ENCODE results near the gene TMX3.

DNA sequence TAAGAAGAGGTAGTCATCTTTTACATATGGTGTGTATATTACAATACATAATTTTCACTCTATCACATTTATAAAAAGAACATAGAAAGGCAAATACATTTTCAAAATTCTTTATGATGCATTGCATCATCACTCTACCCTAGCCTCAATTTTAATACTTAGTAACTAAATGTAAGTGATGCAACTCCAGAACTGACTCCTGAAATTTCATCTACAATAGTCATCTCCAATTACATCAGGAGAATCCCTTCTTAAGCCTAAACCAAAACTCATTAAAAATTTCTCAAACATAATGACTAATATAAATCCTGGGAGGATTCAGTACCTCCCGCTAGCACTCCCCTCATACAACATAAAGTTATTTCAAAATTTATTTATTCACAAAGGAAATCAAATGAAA, 15.9 kb downstream of the TMX3 start:
- no peak for TF ChIP-seq POLR2A (IDR thresholded peaks at IDR 0.05)
- TF ChIP-seq, protein P1, sequence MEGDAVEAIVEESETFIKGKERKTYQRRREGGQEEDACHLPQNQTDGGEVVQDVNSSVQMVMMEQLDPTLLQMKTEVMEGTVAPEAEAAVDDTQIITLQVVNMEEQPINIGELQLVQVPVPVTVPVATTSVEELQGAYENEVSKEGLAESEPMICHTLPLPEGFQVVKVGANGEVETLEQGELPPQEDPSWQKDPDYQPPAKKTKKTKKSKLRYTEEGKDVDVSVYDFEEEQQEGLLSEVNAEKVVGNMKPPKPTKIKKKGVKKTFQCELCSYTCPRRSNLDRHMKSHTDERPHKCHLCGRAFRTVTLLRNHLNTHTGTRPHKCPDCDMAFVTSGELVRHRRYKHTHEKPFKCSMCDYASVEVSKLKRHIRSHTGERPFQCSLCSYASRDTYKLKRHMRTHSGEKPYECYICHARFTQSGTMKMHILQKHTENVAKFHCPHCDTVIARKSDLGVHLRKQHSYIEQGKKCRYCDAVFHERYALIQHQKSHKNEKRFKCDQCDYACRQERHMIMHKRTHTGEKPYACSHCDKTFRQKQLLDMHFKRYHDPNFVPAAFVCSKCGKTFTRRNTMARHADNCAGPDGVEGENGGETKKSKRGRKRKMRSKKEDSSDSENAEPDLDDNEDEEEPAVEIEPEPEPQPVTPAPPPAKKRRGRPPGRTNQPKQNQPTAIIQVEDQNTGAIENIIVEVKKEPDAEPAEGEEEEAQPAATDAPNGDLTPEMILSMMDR (IDR thresholded peaks at IDR 0.05): no peak
